Measurements from ENCODE around the gene PTX3. TPM values are rescaled to one million over a fixed set of nuclear protein-coding genes. Genes with fewer than 3 reads are reported as not detected.

Gene PTX3
- 6.1 and 24.2 TPM in 2 replicates for total RNA-seq

DNA sequence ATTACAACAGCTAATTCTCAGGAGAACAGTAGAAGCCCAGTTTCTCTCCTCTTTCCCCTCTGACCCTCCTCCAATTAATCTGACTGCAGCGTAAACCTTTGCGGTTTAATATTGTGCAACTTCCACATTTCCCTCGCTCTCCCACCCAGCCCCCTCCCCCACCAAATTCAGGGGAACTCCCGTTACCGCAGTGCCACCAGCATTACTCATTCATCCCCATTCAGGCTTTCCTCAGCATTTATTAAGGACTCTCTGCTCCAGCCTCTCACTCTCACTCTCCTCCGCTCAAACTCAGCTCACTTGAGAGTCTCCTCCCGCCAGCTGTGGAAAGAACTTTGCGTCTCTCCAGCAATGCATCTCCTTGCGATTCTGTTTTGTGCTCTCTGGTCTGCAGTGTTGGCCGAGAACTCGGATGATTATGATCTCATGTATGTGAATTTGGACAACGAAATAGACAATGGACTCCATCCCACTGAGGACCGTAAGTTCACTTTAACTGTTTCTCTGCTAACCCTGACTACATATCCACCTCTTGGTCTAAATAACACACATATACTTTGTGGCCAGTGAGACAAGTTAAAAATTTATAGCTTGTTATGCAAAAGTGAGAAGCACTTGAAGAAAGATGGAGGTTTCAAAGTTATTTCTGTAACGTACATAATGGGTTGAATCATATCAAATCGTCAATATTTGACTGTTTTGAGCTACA is at the start of gene PTX3:
Gene PTX3 (plus strand): TSS at position 268 of the 709 bp plus-strand sequence. CDS start 84 bp downstream, at position 352.
- peak within 1 kb of the TSS; percentile 54 for H3K4me3 ChIP-seq (ENCODE audit: low read depth, low read length)
- TF ChIP-seq, protein P1, sequence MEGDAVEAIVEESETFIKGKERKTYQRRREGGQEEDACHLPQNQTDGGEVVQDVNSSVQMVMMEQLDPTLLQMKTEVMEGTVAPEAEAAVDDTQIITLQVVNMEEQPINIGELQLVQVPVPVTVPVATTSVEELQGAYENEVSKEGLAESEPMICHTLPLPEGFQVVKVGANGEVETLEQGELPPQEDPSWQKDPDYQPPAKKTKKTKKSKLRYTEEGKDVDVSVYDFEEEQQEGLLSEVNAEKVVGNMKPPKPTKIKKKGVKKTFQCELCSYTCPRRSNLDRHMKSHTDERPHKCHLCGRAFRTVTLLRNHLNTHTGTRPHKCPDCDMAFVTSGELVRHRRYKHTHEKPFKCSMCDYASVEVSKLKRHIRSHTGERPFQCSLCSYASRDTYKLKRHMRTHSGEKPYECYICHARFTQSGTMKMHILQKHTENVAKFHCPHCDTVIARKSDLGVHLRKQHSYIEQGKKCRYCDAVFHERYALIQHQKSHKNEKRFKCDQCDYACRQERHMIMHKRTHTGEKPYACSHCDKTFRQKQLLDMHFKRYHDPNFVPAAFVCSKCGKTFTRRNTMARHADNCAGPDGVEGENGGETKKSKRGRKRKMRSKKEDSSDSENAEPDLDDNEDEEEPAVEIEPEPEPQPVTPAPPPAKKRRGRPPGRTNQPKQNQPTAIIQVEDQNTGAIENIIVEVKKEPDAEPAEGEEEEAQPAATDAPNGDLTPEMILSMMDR (conservative IDR thresholded peaks at IDR 0.05; ENCODE audit: low read depth, low read length), result no peak
- DNase-seq (ENCODE audit: low read depth), result peak; percentile 52

DNA sequence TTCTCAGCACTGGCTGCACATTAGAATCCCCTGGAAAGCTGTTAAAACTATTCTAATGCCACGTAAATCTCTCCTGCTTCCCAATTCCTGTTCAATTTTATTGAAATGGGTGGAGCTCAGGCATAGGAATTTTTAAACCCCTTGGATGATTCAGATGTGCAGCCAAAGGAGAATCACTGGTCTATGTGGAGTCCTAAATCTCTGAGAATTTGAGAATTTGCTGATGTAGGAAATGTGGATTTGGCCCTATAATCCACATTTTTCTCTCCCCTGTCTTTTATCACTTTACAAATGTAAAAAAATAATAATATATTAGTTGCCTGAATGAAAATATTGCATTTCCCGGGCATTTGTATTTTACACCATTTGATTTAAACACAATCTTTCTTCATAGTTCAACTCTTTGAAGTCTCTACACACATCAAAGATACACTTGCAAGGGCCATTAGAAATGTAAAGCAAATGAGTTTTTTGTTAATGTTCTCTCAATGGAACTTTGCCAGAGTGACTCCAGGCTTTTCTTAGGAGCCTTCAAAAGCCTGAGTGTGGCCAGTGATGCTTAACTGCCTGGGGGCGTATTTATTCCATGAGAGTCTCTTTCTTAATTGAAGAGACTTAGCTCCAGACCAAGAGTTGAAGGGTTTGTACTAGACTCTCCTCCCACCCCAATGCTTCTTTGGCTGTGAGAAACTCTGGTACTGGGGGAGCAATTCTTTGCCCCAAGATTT is 48.8 kb upstream of the PTX3 start:
- peak; percentile 12 for DNase-seq (ENCODE audit: low read depth)
- no peak overlapping the region for H3K4me3 ChIP-seq (ENCODE audit: low read depth, low read length)
- TF ChIP-seq, protein P1 (conservative IDR thresholded peaks at IDR 0.05; ENCODE audit: low read depth, low read length), result no peak

DNA sequence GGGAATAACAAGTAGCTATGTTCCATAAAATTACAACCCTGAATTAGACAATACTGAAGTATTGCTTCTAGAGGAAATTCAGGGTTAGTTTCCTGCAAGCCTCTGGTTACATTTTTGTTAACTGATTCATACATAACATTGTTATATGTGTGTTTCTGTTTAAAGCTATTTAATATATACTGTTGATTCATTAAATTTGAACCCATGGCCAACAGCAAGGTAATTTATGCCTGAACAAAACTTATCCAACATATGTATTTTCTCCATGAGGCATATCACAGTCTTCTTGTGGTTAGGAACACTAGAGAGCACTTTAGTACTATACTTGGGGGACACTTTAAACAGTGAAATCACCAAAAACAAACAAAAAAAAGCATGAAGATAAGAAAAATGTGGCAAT is 47.7 kb upstream of the PTX3 start:
- no peak for DNase-seq (ENCODE audit: low read depth)
- H3K4me3 ChIP-seq (ENCODE audit: low read depth, low read length), result no peak overlapping the region
- TF ChIP-seq, protein P1 (conservative IDR thresholded peaks at IDR 0.05; ENCODE audit: low read depth, low read length), result no peak

DNA sequence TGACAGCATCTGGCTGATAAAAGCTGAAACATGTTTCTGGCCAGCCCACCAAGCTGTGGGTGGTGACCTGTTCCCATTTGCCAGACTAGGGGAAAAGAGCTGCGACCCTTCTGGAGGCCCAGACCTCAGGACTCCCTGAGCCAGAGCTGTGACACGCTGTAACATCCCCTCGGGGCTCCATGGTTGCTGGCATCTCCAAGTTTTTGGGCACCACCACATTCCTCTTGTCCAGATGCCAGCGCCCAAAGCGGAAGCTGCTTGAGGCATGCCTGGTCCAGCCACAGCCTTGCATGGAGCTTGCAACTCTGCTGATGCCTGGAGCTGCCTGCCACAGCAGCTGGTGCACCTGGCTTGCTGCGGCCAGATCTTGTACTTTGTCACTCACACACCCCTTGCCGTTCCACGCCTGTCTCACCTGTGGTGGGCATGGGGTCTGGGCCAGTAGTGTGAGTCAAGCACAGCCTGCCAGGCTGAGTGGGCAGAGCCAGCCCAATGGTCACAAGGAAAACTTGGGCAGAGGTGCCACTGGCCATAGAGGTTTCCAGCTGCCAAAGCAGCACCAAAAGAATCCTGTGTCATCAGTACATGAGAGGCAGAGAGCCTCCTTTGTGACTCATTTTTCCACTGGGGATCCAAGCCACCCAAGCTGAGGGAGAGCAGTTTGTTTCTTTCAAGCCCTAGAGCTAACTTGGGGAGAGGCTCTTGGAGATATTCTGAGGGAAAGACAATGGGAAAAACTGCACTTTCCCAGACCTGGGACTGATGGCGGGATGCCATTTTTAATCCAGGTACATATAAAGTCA is 45.7 kb upstream of the PTX3 start:
- TF ChIP-seq, protein P1 (conservative IDR thresholded peaks at IDR 0.05; ENCODE audit: low read depth, low read length), result no peak
- no peak for DNase-seq (ENCODE audit: low read depth)
- H3K4me3 ChIP-seq (ENCODE audit: low read depth, low read length), result no peak overlapping the region

DNA sequence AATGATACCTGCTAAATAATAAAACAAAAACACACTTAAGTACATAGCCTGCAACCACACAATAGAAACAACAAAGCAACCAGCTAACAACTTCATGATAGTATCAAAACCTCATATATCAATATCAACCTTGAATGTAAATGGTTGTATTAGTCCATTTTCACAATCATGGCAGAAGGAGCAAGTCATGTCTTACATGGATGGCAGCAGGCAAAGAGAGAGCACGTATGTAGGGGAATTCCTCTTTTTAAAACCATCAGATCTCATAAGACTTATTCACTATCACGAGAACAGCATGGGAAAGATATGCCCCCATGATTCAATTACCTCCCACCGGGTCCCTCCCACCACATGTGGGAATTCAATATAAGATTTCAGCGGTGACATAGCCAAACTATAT is 44.5 kb upstream of the PTX3 start:
- TF ChIP-seq, protein P1 (conservative IDR thresholded peaks at IDR 0.05; ENCODE audit: low read depth, low read length), result no peak
- no peak overlapping the region for H3K4me3 ChIP-seq (ENCODE audit: low read depth, low read length)
- no peak for DNase-seq (ENCODE audit: low read depth)

DNA sequence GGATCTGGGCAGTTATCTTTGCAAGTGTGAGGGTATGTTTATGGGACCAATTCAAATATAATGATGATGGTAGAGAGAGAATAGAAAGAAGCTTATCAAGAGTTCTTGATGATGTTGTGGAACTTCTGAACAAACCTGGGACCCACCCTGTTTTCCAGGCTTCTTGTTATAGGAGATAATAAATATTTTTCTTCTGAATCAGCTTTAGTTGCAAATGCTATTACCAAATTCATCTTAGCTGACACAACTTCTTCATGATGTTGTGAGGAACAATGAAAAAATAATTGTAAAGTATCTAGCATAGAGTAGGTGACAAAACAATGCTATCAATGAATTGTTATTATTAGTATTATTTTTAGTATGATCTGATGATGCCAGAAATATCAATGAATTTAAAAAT is 43.5 kb upstream of the PTX3 start:
- H3K4me3 ChIP-seq (ENCODE audit: low read depth, low read length), result no peak overlapping the region
- DNase-seq (ENCODE audit: low read depth), result no peak
- TF ChIP-seq, protein P1 (conservative IDR thresholded peaks at IDR 0.05; ENCODE audit: low read depth, low read length), result no peak
